GM12891 (cell line): ENCODE measurements around the gene BSX.

Experiments
- POLR2A ChIP-seq: IDR thresholded peaks from 2 replicates; pipeline ENCODE4 v1.6.1; 2011; ENCODE audit warnings: low read depth, low read length, control low read depth
- POLR2AphosphoS5 ChIP-seq: IDR thresholded peaks from 2 replicates; pipeline ENCODE4 v1.6.1; 2011; ENCODE audit warnings: low read depth, low read length, control low read depth
- POU2F2 ChIP-seq: IDR thresholded peaks from 2 replicates; pipeline ENCODE4 v1.6.1; 2011; ENCODE audit warnings: low read depth, mild to moderate bottlenecking, control low read depth, low read length, moderate library complexity

DNA sequence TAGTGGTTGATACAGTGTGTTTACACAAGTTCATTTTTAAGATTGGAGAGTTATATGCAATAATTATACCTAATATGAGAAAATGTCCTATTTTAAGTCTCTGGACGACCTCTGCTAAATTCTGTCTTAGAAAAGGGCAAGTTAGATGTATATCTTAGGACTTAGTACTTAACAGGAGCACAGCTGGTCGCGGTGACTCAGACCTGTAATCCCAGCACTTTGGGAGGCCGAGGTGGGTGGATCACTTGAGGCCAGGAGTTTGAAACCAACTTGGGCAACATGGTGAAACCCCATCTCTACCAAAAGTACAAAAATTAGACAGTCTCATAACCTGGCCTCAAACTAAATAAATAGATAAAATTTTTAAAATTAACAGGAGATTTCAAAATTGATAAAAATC lies 27.2 kb downstream of the BSX start:
- TF ChIP-seq POU2F2 (no peak), POLR2AphosphoS5 (no peak), POLR2A (no peak)
